HG02588 (cell line): ENCODE data around the gene NEDD4.
"Not testable (repeated sequence)": the region's sequence is repeated elsewhere in the genome, so short reads cannot be mapped to it uniquely, and the experiment has no call there.

Experiments used
- ATAC-seq: cut with Tn5 transposase; IDR thresholded peaks from one replicate; pipeline ENCODE4 v1.9.1; 2021; ENCODE audit warnings: mild to moderate bottlenecking, moderate library complexity; ENCODE audit not compliant: unreplicated experiment

Gene NEDD4

GRCh38 chr15:55959744-55960447 is 33.5 kb downstream of the NEDD4 start:
- ATAC-seq: no peak

DNA sequence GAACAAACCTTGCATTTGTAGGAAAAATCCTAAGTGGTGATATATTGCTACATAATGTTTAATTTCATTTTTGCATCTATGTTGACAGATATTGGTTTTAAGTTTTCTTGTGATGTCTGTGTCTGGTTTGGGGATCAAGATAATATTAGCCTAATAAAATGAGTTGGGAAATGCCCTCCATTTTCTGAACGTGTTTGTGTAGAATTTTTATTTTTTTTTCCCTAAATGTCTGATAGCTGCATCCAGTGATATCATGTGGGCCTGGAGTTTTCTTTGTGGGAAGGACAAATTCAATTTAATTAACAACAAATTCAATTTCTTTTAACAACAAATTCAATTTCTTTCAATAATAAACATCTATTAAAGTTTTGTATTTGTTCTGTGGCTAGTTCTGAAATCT is 35.1 kb downstream of the NEDD4 start:
- ATAC-seq: no peak

- ATAC-seq: no peak
Measured at GRCh38 chr15:55954862-55955605, 38.4 kb downstream of the NEDD4 start.

DNA sequence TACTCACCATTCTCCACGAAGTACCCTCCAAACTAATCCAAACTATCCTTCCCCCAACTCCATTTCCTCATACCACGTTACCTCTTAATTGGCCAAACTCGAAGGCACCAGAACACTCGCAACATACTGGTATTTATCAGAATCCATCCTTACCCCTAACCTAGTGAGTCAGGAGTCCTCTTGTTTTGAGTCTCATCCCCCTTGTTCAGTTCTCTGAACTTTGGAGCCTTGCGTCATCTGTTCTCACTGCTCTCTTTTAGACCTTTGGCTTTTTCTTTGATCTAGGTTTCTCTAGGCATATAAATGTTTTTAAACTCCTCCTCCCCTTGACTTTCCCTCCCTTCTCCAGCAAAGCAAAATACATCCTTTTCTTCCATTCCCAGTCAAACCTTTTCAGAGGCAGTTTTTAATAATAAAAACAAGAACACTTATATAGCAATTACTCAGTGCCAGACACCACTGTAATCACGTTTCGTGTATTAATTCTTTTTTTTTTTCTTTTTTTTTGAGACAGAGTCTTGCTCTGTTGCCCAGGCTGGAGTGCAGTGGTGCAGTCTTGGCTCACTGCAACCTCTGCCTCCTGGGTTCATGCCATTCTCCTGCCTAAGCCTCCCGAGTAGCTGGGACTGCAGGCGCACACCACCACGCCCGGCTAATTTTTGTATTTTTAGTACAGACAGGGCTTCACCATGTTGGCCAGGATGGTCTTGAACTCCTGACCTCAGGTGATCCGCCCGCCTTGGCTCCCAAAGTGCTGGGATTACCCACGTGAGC is 40.7 kb downstream of the NEDD4 start:
- not testable (repeated sequence) for ATAC-seq

DNA sequence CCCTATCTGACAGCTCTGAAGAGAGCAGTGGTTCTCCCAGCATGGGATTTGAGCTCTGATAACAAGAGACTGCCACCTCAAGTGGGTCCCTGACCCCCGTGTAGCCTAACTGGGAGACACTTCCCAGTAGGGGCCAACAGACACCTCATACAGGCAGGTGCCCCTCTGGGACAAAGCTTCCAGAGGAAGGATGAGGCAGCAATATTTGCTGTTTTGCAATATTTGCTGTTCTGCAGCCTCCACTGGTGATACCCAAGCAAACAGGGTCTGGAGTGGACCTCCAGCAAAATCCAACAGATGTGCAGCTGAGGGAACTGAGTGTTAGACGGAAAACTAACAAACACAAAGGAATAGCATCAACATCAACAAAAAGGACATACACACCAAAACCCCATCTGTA is 48.8 kb downstream of the NEDD4 start:
- not testable (repeated sequence) for ATAC-seq

GRCh38 chr15:55942332-55942731 is 51.1 kb downstream of the NEDD4 start:
- ATAC-seq: no peak

- ATAC-seq: no peak
Measured at GRCh38 chr15:55937040-55937439, 56.4 kb downstream of the NEDD4 start.

DNA sequence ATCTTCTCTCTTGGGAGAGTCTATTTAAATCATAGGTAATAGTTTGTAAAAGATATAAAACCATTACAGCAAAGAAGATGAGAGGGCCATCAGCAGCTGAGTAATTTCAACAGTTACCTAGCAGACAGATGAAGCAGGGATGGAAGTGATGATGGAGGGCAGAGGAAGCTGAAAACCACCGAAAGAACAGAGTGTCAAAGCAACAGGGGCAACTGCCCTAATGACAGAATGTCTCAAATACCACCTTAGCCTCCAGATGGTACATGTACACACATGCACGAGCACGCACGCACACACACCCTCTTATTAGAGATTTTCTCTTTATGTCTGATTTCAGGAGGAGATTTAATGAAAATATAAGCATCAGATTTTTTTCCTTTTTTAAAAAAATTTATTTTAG is 64.5 kb downstream of the NEDD4 start:
- no peak for ATAC-seq

DNA sequence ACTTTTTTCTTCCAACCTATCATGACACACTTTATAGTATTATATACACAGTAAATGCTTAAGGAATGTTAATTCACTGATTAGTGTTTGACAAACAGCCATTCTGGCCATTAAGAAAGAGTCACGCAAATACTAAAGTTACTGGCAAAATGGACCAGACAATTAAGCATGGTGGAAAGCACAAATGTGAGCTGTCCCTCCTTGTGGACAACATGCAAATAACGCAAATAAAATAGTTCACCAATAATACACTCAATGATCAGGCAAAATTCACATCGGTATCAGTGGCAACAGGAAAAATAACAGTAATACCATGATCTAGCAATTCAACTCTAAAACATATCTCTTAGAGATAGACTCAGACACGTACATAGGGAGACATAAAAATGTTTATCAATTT is 71.7 kb downstream of the NEDD4 start:
- ATAC-seq: no peak

DNA sequence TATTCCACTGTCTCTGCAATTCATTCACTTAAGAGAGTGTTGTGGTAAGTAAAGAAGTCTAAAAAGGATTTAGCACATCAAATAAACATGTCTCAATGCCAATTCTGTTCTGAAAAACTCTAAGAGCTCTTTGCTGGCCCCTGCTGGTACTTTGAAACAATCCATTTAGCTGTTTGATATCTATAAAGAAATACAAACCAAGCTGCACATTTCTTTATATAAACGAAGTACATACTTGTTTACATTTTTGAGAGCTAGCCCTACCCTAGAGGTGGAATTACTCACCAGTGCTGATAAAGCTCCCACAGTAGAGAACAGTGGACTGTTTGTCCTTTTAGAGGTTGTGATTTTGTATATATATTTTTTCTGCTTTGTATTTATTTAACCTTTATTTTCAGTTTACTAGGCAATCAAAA is 75.5 kb downstream of the NEDD4 start:
- ATAC-seq: no peak

GRCh38 chr15:55916666-55917409 is 76.6 kb downstream of the NEDD4 start:
- ATAC-seq: no peak

GRCh38 chr15:55915876-55916567 is 77.4 kb downstream of the NEDD4 start:
- ATAC-seq: no peak

- no peak for ATAC-seq
Measured at GRCh38 chr15:55915221-55915620, 78.2 kb downstream of the NEDD4 start.

- no peak for ATAC-seq
Measured at GRCh38 chr15:55914446-55914845, 79.0 kb downstream of the NEDD4 start.

DNA sequence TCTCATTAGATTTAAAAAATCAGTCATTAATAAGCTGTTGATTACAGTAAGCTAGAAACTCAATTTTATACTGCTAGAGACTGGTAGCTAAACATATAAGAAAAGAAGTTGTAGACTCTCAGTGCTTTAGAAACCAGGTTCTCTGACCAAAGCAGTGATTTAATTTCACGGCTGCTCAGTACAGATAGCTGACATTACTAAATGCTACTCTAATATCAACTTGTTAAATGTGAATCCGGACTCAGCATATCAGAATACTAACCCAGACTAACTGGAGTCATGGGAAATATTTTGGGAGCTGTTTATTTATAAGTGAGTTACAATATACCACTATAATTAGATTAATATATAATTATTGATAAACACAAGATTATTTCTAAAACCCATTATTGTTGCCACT is 80.4 kb downstream of the NEDD4 start:
- no peak for ATAC-seq

DNA sequence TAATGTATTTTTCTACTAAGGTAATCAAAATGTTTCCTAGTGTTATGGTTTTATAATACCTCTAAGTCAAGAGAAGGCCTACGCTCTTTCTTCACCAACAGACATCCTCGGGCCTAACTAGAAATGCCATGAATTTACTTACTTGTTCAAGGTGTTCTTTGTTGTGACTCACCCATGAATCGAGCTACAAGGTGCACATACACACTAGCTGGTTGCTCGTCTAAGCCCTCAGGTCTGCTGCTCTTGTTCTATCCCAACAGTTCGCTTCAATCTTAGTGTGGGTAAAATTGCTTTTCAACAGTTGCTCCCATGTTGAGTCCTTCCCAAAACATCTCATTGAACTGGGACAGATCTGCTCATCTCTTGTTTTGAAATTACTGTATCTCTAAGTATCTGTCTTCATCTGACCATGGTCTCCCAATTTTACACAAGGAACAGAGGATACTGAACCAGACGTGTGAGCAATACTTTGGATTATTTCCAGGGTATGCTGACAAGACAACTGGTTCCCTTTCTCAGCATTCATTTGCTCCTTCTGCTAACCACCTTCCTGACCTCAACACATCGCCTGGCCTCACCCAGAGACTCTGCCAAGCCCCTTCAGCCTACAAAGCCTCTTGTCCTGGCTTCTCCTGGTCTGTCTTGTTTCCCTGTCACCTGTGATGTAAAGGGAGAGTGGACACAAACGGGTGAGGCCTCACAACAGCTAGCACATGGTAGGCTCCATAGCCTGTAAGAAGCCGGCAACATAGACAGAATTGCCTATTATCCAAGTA is 84.2 kb downstream of the NEDD4 start:
- no peak for ATAC-seq

- ATAC-seq: no peak
Measured at GRCh38 chr15:55907797-55908196, 85.6 kb downstream of the NEDD4 start.

GRCh38 chr15:55902981-55903380 is 90.4 kb downstream of the NEDD4 start:
- no peak for ATAC-seq

DNA sequence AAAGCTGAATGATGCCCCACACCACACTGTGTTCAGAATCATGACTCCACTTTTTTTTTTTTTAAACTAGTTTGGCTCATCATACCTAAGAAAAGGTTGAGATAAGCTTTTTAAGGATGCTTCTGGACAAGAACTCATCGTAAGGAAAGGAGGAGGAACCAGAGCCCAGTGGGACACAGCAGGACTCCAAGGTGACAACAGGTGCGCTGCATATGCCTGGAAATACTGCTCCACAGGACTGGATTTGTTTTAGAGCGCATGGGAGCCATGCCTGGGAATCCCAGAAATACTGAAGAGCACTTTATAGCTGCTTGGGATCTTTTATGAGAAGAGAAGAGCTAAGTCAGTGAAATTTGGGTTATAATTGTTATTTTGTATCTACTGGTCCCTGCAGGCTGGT is 93.4 kb downstream of the NEDD4 start:
- no peak for ATAC-seq

GRCh38 chr15:55899537-55899936 is 93.9 kb downstream of the NEDD4 start:
- ATAC-seq: no peak
